ENCODE results near the gene NXPE3. TPM values are rescaled to one million over a fixed set of nuclear protein-coding genes. Genes with fewer than 3 reads are reported as not detected.

The NXPE3 gene
- total and polyA plus RNA-seq, 9 of the 15 experiments (the other 6 are each of a cell fraction or from before 2014, with no cell fraction given), result 0.25 to 2.5 (median 0.95) TPM

DNA sequence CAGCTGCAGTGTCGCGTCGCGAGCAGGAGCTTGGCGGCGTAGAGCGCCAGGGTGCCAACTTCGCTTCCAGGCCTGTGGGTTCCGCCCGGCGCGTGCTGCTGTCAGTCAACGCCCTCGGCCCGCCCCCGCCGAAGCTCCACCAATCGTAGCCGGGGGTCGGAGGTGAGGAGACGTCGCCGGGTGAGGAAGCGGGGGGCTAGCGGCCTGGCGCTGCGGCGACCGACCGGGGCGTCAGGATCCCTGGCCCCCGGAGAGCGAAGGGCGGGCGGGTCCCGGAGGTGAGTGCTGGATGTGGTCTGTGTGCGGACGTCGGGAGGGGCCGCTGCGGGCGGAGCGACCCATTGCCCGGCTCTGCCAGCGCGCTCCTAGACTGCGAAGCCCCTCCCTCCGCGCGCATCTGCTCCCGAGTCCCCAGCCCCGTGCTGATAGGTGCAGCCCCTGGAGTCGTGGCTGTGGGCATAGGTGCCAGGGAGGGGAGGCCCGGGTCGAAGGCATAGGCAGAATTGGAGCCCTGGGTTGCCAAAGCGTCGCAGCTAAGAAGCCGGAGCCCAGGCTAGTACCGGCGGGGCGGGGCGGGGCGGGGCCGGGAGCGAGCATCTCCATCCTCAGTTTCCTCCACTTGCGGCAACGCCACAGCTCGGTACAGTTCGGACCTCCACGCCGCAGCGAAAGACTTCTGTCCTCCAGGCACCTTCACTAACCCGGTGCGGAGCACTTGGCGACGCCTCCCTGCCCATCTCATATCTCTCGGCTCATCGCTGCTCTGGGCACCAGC is at the start of gene NXPE3 (continued):
- TF ChIP-seq BRF2 (IDR thresholded peaks at IDR 0.05; ENCODE audit: borderline replicate concordance, insufficient read depth, insufficient read length) (no peak), ZNF217 (CRISPR knock-in tag; IDR thresholded peaks at IDR 0.05) (no peak), SP1 (CRISPR knock-in tag; IDR thresholded peaks at IDR 0.05) (0 out of 2 replicates have a peak, but pooled peaks have one; percentile 58), KAT7 (CRISPR knock-in tag; IDR thresholded peaks at IDR 0.05; ENCODE audit: borderline replicate concordance) (no peak), MYC (IDR thresholded peaks at IDR 0.05; ENCODE audit: low read depth, low read length) (no peak), MYC (CRISPR knock-in tag; IDR thresholded peaks at IDR 0.05; ENCODE audit: borderline replicate concordance, low read depth) (no peak), ARID3A (IDR thresholded peaks at IDR 0.05; ENCODE audit: borderline replicate concordance, low read depth, low read length) (no peak), THRB (CRISPR knock-in tag; conservative IDR thresholded peaks at IDR 0.05) (no peak), ZNF134 (CRISPR knock-in tag; conservative IDR thresholded peaks at IDR 0.05) (no peak), NFYB (IDR thresholded peaks at IDR 0.05; ENCODE audit: extremely low read depth, insufficient read length) (no peak), NR2C2 (CRISPR knock-in tag; IDR thresholded peaks at IDR 0.05) (peak; percentile 89), NR2C2 (tag; IDR thresholded peaks at IDR 0.05) (peak; percentile 95), ZNF589 (CRISPR knock-in tag; IDR thresholded peaks at IDR 0.05; ENCODE audit: low read depth) (no peak)
- TF ChIP-seq, protein P1, sequence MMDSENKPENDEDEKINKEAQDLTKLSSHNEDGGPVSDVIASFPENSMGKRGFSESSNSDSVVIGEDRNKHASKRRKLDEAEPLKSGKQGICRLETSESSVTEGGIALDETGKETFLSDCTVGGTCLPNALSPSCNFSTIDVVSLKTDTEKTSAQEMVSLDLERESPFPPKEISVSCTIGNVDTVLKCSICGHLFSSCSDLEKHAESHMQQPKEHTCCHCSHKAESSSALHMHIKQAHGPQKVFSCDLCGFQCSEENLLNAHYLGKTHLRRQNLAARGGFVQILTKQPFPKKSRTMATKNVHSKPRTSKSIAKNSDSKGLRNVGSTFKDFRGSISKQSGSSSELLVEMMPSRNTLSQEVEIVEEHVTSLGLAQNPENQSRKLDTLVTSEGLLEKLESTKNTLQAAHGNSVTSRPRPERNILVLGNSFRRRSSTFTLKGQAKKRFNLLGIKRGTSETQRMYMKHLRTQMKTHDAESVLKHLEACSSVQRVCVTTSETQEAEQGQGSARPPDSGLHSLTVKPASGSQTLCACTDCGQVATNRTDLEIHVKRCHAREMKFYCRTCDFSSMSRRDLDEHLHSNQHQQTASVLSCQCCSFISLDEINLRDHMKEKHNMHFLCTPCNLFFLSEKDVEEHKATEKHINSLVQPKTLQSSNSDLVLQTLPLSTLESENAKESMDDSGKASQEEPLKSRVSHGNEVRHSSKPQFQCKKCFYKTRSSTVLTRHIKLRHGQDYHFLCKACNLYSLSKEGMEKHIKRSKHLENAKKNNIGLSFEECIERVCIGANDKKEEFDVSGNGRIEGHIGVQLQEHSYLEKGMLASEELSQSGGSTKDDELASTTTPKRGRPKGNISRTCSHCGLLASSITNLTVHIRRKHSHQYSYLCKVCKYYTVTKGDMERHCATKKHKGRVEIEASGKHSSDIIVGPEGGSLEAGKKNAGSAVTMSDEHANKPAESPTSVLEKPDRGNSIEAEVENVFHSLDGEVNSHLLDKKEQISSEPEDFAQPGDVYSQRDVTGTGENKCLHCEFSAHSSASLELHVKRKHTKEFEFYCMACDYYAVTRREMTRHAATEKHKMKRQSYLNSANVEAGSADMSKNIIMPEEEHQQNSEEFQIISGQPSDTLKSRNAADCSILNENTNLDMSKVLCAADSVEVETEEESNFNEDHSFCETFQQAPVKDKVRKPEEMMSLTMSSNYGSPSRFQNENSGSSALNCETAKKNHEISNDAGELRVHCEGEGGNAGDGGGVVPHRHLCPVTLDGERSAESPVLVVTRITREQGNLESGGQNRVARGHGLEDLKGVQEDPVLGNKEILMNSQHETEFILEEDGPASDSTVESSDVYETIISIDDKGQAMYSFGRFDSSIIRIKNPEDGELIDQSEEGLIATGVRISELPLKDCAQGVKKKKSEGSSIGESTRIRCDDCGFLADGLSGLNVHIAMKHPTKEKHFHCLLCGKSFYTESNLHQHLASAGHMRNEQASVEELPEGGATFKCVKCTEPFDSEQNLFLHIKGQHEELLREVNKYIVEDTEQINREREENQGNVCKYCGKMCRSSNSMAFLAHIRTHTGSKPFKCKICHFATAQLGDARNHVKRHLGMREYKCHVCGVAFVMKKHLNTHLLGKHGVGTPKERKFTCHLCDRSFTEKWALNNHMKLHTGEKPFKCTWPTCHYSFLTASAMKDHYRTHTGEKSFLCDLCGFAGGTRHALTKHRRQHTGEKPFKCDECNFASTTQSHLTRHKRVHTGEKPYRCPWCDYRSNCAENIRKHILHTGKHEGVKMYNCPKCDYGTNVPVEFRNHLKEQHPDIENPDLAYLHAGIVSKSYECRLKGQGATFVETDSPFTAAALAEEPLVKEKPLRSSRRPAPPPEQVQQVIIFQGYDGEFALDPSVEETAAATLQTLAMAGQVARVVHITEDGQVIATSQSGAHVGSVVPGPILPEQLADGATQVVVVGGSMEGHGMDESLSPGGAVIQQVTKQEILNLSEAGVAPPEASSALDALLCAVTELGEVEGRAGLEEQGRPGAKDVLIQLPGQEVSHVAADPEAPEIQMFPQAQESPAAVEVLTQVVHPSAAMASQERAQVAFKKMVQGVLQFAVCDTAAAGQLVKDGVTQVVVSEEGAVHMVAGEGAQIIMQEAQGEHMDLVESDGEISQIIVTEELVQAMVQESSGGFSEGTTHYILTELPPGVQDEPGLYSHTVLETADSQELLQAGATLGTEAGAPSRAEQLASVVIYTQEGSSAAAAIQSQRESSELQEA (IDR thresholded peaks at IDR 0.05; ENCODE audit: low read depth), result no peak

Measured in K562 (cell line).